IMR-90 (cell line): Measurements from ENCODE around the gene IFI44L. TPM values are rescaled to one million over a fixed set of nuclear protein-coding genes. Genes with fewer than 3 reads are reported as not detected.
A peak's percentile ranks its signal among the peaks of the same experiment; 100 is the strongest.

Experiments used
- ATAC-seq: fragments of 200-7000 bp; cut with Tn5 transposase; 2 replicates; pipeline ENCODE4 v1.9.1; 2020; ENCODE audit warnings: low read depth, mild to moderate bottlenecking, moderate library complexity
- BruUV-seq: library from RNA; stranded (reverse); fragments of 400-500 nt; replicated peaks from 2 replicates; lab custom pipeline; 2021; lab: Mats Ljungman, UMichigan
- CTCF ChIA-PET: fragments of 300-600 bp; formaldehyde crosslinking; extraction: SDS; loops from one replicate; lab custom pipeline; 2021; ENCODE audit warnings: antibody characterized with exemption; lab: Yijun Ruan, JAX
- POLR2A ChIA-PET: fragments of 300-600 bp; sonication (Branson Sonifier 250); formaldehyde crosslinking; loops from one replicate; lab custom pipeline; 2022; ENCODE audit warnings: antibody characterized with exemption; ENCODE audit not compliant: unreplicated experiment; lab: Charles Lee
- DNase-seq: peaks from one replicate; pipeline ENCODE4 v3.0.0; 2013
- H2AFZ ChIP-seq: replicated peaks from 2 replicates; pipeline ENCODE3; 2013; ENCODE audit warnings: low read length, mild to moderate bottlenecking; ENCODE audit not compliant: poor library complexity
- H2AK5ac ChIP-seq: 2 replicates; pipeline ENCODE4 v1.6.1; 2013; ENCODE audit warnings: low read depth, low read length, inconsistent platforms
- H2AK9ac ChIP-seq: replicated peaks from 2 replicates; pipeline ENCODE3; 2013; ENCODE audit warnings: mild to moderate bottlenecking, low read depth, low read length, moderate library complexity; ENCODE audit not compliant: poor library complexity
- H2BK120ac ChIP-seq: 2 replicates; pipeline ENCODE4 v1.6.1; 2013; ENCODE audit warnings: low read depth, low read length, inconsistent platforms
- H2BK15ac ChIP-seq: 3 replicates; pipeline ENCODE4 v1.6.1; 2013; ENCODE audit warnings: low read depth, low read length, inconsistent platforms
- H2BK20ac ChIP-seq: 2 replicates; pipeline ENCODE4 v1.6.1; 2013; ENCODE audit warnings: low read depth, mild to moderate bottlenecking, inconsistent platforms, low read length, moderate library complexity
- H2BK5ac ChIP-seq: 2 replicates; pipeline ENCODE4 v1.6.1; 2013; ENCODE audit warnings: mild to moderate bottlenecking, low read depth, low read length, inconsistent platforms; ENCODE audit not compliant: poor library complexity, severe bottlenecking
- H3K14ac ChIP-seq: replicated peaks from 2 replicates; pipeline ENCODE4 v1.6.1; 2013; ENCODE audit warnings: low read depth, low read length, inconsistent platforms
- H3K18ac ChIP-seq: 2 replicates; pipeline ENCODE4 v1.6.1; 2013; ENCODE audit warnings: low read depth, low read length, control low read depth
- H3K23ac ChIP-seq: 2 replicates; pipeline ENCODE4 v1.6.1; 2013; ENCODE audit warnings: low read depth, low read length, inconsistent platforms
- H3K27ac ChIP-seq: 2 replicates; pipeline ENCODE4 v1.5.1; 2013; ENCODE audit warnings: mild to moderate bottlenecking, control low read depth, low read length; ENCODE audit not compliant: insufficient read depth
- H3K27me3 ChIP-seq: 2 replicates; pipeline ENCODE4 v1.6.1; 2013; ENCODE audit warnings: low read length; ENCODE audit not compliant: control insufficient read depth, insufficient read depth
- H3K36me3 ChIP-seq: 2 replicates; pipeline ENCODE4 v1.6.1; 2013; ENCODE audit warnings: low read length, mixed read lengths; ENCODE audit not compliant: control insufficient read depth, insufficient read depth
- H3K4ac ChIP-seq: 2 replicates; pipeline ENCODE4 v1.6.1; 2013; ENCODE audit warnings: low read depth, low read length, inconsistent platforms
- H3K4me1 ChIP-seq: 2 replicates; pipeline ENCODE4 v1.6.1; 2013; ENCODE audit warnings: low read length, mixed read lengths; ENCODE audit not compliant: control insufficient read depth, insufficient read depth
- H3K4me2 ChIP-seq: 2 replicates; pipeline ENCODE4 v1.6.1; 2013; ENCODE audit warnings: low read depth, mild to moderate bottlenecking, control low read depth, low read length, moderate library complexity
- H3K4me3 ChIP-seq: 2 replicates; pipeline ENCODE4 v1.5.1; 2013; ENCODE audit warnings: low read depth, mild to moderate bottlenecking, control low read depth, low read length, moderate library complexity; ENCODE audit not compliant: insufficient read depth
- H3K56ac ChIP-seq: 2 replicates; pipeline ENCODE4 v1.6.1; 2013; ENCODE audit warnings: low read length, inconsistent platforms; ENCODE audit not compliant: insufficient read depth; ENCODE audit errors: extremely low read depth
- H3K79me1 ChIP-seq, 2 experiments: 2 replicates each; pipeline ENCODE4 v1.6.1; 2013; ENCODE audit warnings: low read length in 2 of 2, inconsistent platforms in 1 of 2, low read depth in 1 of 2
- H3K9ac ChIP-seq: 2 replicates; pipeline ENCODE4 v1.6.1; 2013; ENCODE audit warnings: low read depth, low read length, control low read depth
- H3K9me1 ChIP-seq: 2 replicates; pipeline ENCODE4 v1.6.1; 2013; ENCODE audit warnings: low read length, inconsistent platforms; ENCODE audit not compliant: insufficient read depth
- H3K9me3 ChIP-seq: 2 replicates; pipeline ENCODE4 v1.6.1; 2013; ENCODE audit warnings: low read length; ENCODE audit not compliant: control insufficient read depth, insufficient read depth
- H4K20me1 ChIP-seq: 2 replicates; pipeline ENCODE4 v1.6.1; 2013; ENCODE audit warnings: low read length, inconsistent platforms; ENCODE audit not compliant: insufficient read depth
- H4K5ac ChIP-seq: 2 replicates; pipeline ENCODE4 v1.6.1; 2013; ENCODE audit warnings: mild to moderate bottlenecking, low read depth, low read length, control low read depth
- H4K8ac ChIP-seq, 2 experiments: 2 replicates each; pipeline ENCODE4 v1.6.1; 2013; ENCODE audit warnings: low read depth in 2 of 2, low read length in 2 of 2, control low read depth in 1 of 2, inconsistent platforms in 1 of 2
- H4K91ac ChIP-seq: 2 replicates; pipeline ENCODE4 v1.6.1; 2013; ENCODE audit warnings: low read depth, low read length, inconsistent platforms; ENCODE audit not compliant: insufficient read depth
- POLR2A ChIP-seq: IDR thresholded peaks from 2 replicates; pipeline ENCODE4 v1.6.1; 2012; ENCODE audit warnings: mild to moderate bottlenecking, low read depth, low read length
- RFX5 ChIP-seq: IDR thresholded peaks from 2 replicates; pipeline ENCODE4 v1.8.0; 2012; ENCODE audit warnings: low read depth, mild to moderate bottlenecking, low read length, moderate library complexity
- USF2 ChIP-seq: fragments of 150-350 bp; IDR thresholded peaks from 2 replicates; pipeline ENCODE4 v1.6.1; 2017; ENCODE audit warnings: mild to moderate bottlenecking, antibody characterized with exemption, low read length, low read depth
- WGBS, 2 experiments: methylation state at CpG; one replicate each; pipeline versions ENCODE4 v1.1.5 to v1.1.7; 2013; ENCODE audit warnings: missing lambda C conversion rate in 2 of 2; ENCODE audit not compliant: insufficient read length in 1 of 2; ENCODE audit errors: extremely low coverage in 2 of 2; 5-methylcytosine and 5-hydroxymethylcytosine counted together
- dilution Hi-C: fragments of 300-500 bp; cut with HindIII; formaldehyde crosslinking; loops from one replicate; pipeline ENCODE4 v1.14.3; 2018; ENCODE audit warnings: low sequenced_read_pairs; ENCODE audit not compliant: unreplicated experiment
- in situ Hi-C: fragments of 300-500 bp; cut with MboI; formaldehyde crosslinking; loops from 3 replicates; pipeline ENCODE4 v1.14.3; 2019; ENCODE audit warnings: low sequenced_read_pairs, inconsistent platforms, mixed read lengths
- intact Hi-C: fragments of 100-400 bp; cut with micrococcal nuclease; formaldehyde crosslinking; loops from 2 replicates; pipeline ENCODE4 v1.10.0; 2022
- polyA plus RNA-seq, 3 experiments: library from polyadenylated mRNA; depleted of rRNA; stranded (reverse); fragments of >200 nt; gene quantifications; 2 replicates each; pipeline ENCODE4 v1.2.3, GENCODE V29; 2012; ENCODE audit warnings: low replicate concordance in 1 of 3
- total RNA-seq: library from RNA; depleted of rRNA; stranded (reverse); fragments of >200 nt; gene quantifications from 2 replicates; pipeline ENCODE4 v1.2.3, GENCODE V29; 2012

The IFI44L gene
- total and polyA plus RNA-seq, 2 of the 4 experiments (the other 2 are of a cell fraction) = 0.18 to 0.19 TPM

- H2AK5ac ChIP-seq = no peak overlapping the region
- H3K14ac ChIP-seq = no peak overlapping the region
- no peak overlapping the region for H4K8ac ChIP-seq
- H2BK5ac ChIP-seq = no peak overlapping the region
- ATAC-seq (peak; percentile 68), DNase-seq (peak; percentile 54)
- no peaks in the 10 kb centered on the region for H3K27me3 ChIP-seq
- TF ChIP-seq RFX5 (no peak), USF2 (no peak), POLR2A (no peak)
- H4K91ac ChIP-seq = no peak overlapping the region
- H2BK120ac ChIP-seq = no peak overlapping the region
- ChIA-PET POLR2A (no interaction called here), CTCF (interaction anchor here (0.8 kb wide), 1 partner anchor 12 kb away, joined by 3 read pairs; no protein-coding TSS in a partner anchor)
- no TSS peak for BruUV-seq
- H3K18ac ChIP-seq = no peak overlapping the region
- H3K56ac ChIP-seq = no peak overlapping the region
- H3K27ac ChIP-seq = no peak overlapping the region
- intact Hi-C loops (no loop called here), in situ Hi-C loops (no loop called here), dilution Hi-C loops (no loop called here)
- no CpG with 5 or more reads among the region's 1 CpG for WGBS, 2 experiments
- H3K4me2 ChIP-seq = no peak overlapping the region; the same call in 1 of the 2 replicates
- H3K9me1 ChIP-seq = no peaks in the 10 kb centered on the region; the same call in 1 of the 2 replicates
- peaks cover 3% of the 10 kb centered on the region; the same call in 1 of the 2 replicates for H3K4me1 ChIP-seq
- no peak overlapping the region for H2AFZ ChIP-seq
- H2AK9ac ChIP-seq = no peak overlapping the region
- H3K4ac ChIP-seq = no peak overlapping the region
- no peaks in the 10 kb centered on the region for H4K20me1 ChIP-seq
- no peak overlapping the region for H2BK20ac ChIP-seq
- H3K9me3 ChIP-seq = no peaks in the 10 kb centered on the region
- H4K5ac ChIP-seq = no peak overlapping the region
- no peak overlapping the region for H2BK15ac ChIP-seq
- H3K9ac ChIP-seq = no peak overlapping the region
- H3K36me3 ChIP-seq = no peaks in the 10 kb centered on the region
- no peak overlapping the region for H3K4me3 ChIP-seq
- no peak overlapping the region for H3K23ac ChIP-seq
- H3K79me1 ChIP-seq = no peaks in the 10 kb centered on the region
These were observed 33.7 kb upstream of the IFI44L start for GRCh38 chr1:78586572-78586971.
